H9 (cell line): ENCODE results near the gene ROR1. TPM values are rescaled to one million over a fixed set of nuclear protein-coding genes. Genes with fewer than 3 reads are reported as not detected.

ENCODE experiments used
- DNase-seq: peaks from one replicate; pipeline ENCODE4 v3.0.0-alpha.2; 2017
- H2AFZ ChIP-seq: one replicate; pipeline ENCODE4 v1.6.1; 2013; ENCODE audit warnings: mild to moderate bottlenecking, low read length, control low read depth, moderate library complexity
- H2AK5ac ChIP-seq: 2 replicates; pipeline ENCODE4 v1.6.1; 2013; ENCODE audit warnings: low read length, control low read depth, mixed read lengths; ENCODE audit not compliant: insufficient read length
- H2BK120ac ChIP-seq: one replicate; pipeline ENCODE4 v1.6.1; 2013; ENCODE audit warnings: low read depth, mild to moderate bottlenecking, low read length, control low read depth, inconsistent platforms; ENCODE audit not compliant: poor library complexity, severe bottlenecking
- H2BK12ac ChIP-seq: 2 replicates; pipeline ENCODE4 v1.6.1; 2013; ENCODE audit warnings: low read length, control low read depth, mixed read lengths, low read depth; ENCODE audit not compliant: insufficient read length
- H2BK15ac ChIP-seq: 2 replicates; pipeline ENCODE4 v1.6.1; 2013; ENCODE audit warnings: low read depth, low read length, control low read depth
- H2BK20ac ChIP-seq: one replicate; pipeline ENCODE4 v1.6.1; 2013; ENCODE audit warnings: low read depth, mild to moderate bottlenecking, low read length, control low read depth, inconsistent platforms; ENCODE audit not compliant: poor library complexity, severe bottlenecking
- H2BK5ac ChIP-seq: 2 replicates; pipeline ENCODE4 v1.6.1; 2013; ENCODE audit warnings: low read length, control low read depth, mixed read lengths; ENCODE audit not compliant: insufficient read length
- H3K14ac ChIP-seq: 2 replicates; pipeline ENCODE4 v1.6.1; 2013; ENCODE audit warnings: low read length, control low read depth; ENCODE audit not compliant: insufficient read depth
- H3K18ac ChIP-seq: 2 replicates; pipeline ENCODE4 v1.6.1; 2013; ENCODE audit warnings: low read depth, mild to moderate bottlenecking, mixed read lengths, low read length, control low read depth; ENCODE audit not compliant: insufficient read length
- H3K23ac ChIP-seq: 2 replicates; pipeline ENCODE4 v1.6.1; 2013; ENCODE audit warnings: low read length, control low read depth, mixed read lengths, low read depth; ENCODE audit not compliant: insufficient read length
- H3K23me2 ChIP-seq: 2 replicates; pipeline ENCODE4 v1.6.1; 2013; ENCODE audit warnings: low read depth, mild to moderate bottlenecking, mixed read lengths, low read length, control low read depth; ENCODE audit not compliant: insufficient read length, poor library complexity, severe bottlenecking
- H3K27ac ChIP-seq: 2 replicates; pipeline ENCODE4 v1.5.1; 2013; ENCODE audit warnings: low read length, control low read depth, mixed read lengths, low read depth; ENCODE audit not compliant: insufficient read length
- H3K27me3 ChIP-seq: 2 replicates; pipeline ENCODE4 v1.6.1; 2013; ENCODE audit warnings: low read length, control low read depth, inconsistent platforms; ENCODE audit not compliant: insufficient read depth
- H3K4ac ChIP-seq: 2 replicates; pipeline ENCODE4 v1.6.1; 2013; ENCODE audit warnings: low read depth, mild to moderate bottlenecking, control low read depth, inconsistent platforms, low read length, moderate library complexity
- H3K4me1 ChIP-seq: 2 replicates; pipeline ENCODE4 v1.6.1; 2013; ENCODE audit warnings: low read length, control low read depth, inconsistent platforms; ENCODE audit not compliant: insufficient read depth
- H3K4me2 ChIP-seq: 2 replicates; pipeline ENCODE4 v1.6.1; 2013; ENCODE audit warnings: low read length, control low read depth, mixed read lengths; ENCODE audit not compliant: insufficient read length, insufficient read depth
- H3K56ac ChIP-seq: 2 replicates; pipeline ENCODE4 v1.6.1; 2013; ENCODE audit warnings: low read depth, mild to moderate bottlenecking, mixed read lengths, low read length, control low read depth; ENCODE audit not compliant: insufficient read length
- H3K79me1 ChIP-seq: 2 replicates; pipeline ENCODE4 v1.6.1; 2013; ENCODE audit warnings: low read depth, mild to moderate bottlenecking, moderate library complexity, low read length, control low read depth, inconsistent platforms; ENCODE audit not compliant: insufficient read depth, poor library complexity, severe bottlenecking
- H3K79me2 ChIP-seq: 2 replicates; pipeline ENCODE4 v1.6.1; 2013; ENCODE audit warnings: low read length, control low read depth, inconsistent platforms; ENCODE audit not compliant: insufficient read depth
- H3K9ac ChIP-seq: 2 replicates; pipeline ENCODE4 v1.6.1; 2013; ENCODE audit warnings: low read length, control low read depth, mixed read lengths; ENCODE audit not compliant: insufficient read length; ENCODE audit errors: extremely low read depth
- H3K9me3 ChIP-seq: one replicate; pipeline ENCODE4 v1.6.1; 2013; ENCODE audit warnings: low read depth, low read length, inconsistent platforms; ENCODE audit not compliant: control insufficient read depth
- H3T11ph ChIP-seq: one replicate; pipeline ENCODE4 v1.6.1; 2013; ENCODE audit warnings: mild to moderate bottlenecking, low read length, control low read depth, inconsistent platforms
- H4K20me1 ChIP-seq: one replicate; pipeline ENCODE4 v1.6.1; 2013; ENCODE audit not compliant: control insufficient read depth, insufficient read length, insufficient read depth
- H4K5ac ChIP-seq: 2 replicates; pipeline ENCODE4 v1.6.1; 2013; ENCODE audit warnings: low read depth, mild to moderate bottlenecking, mixed read lengths, low read length, control low read depth; ENCODE audit not compliant: insufficient read length
- H4K8ac ChIP-seq: replicated peaks from 2 replicates; pipeline ENCODE4 v1.6.1; 2013; ENCODE audit warnings: low read length, control low read depth, mixed read lengths, low read depth; ENCODE audit not compliant: insufficient read length
- H4K91ac ChIP-seq: 2 replicates; pipeline ENCODE4 v1.6.1; 2013; ENCODE audit warnings: low read depth, mild to moderate bottlenecking, moderate library complexity, mixed read lengths, low read length, control low read depth; ENCODE audit not compliant: insufficient read length
- H3K27ac Mint-ChIP-seq, 3 experiments: 2 replicates in 2 of 3; 3 replicates in 1 of 3; pipeline ENCODE4 v1.8.0; 2020 to 2021; ENCODE audit warnings: mixed read lengths in 3 of 3, mild to moderate bottlenecking in 1 of 3, moderate library complexity in 1 of 3
- H3K27me3 Mint-ChIP-seq: 2 replicates; pipeline ENCODE4 v1.8.0; 2021; ENCODE audit warnings: low read depth, mild to moderate bottlenecking, moderate library complexity, mixed read lengths
- H3K36me3 Mint-ChIP-seq, 3 experiments: 2 replicates in 2 of 3; 3 replicates in 1 of 3; pipeline ENCODE4 v1.8.0; 2020 to 2021; ENCODE audit warnings: low read depth in 3 of 3, mixed read lengths in 3 of 3; ENCODE audit not compliant: insufficient read depth in 1 of 3
- H3K4me1 Mint-ChIP-seq, 2 experiments: 2 replicates each; pipeline ENCODE4 v1.8.0; 2020; ENCODE audit warnings: mixed read lengths in 2 of 2
- H3K4me3 Mint-ChIP-seq, 2 experiments: 2 replicates in 1 of 2; 3 replicates in 1 of 2; pipeline ENCODE4 v1.8.0; 2020 to 2021; ENCODE audit warnings: mild to moderate bottlenecking in 2 of 2, mixed read lengths in 2 of 2, moderate library complexity in 1 of 2
- H3K9me3 Mint-ChIP-seq, 2 experiments: 2 replicates in 1 of 2; 3 replicates in 1 of 2; pipeline ENCODE4 v1.8.0; 2020; ENCODE audit warnings: mild to moderate bottlenecking in 2 of 2, mixed read lengths in 2 of 2, moderate library complexity in 1 of 2
- CTCF ChIP-seq: fragments of 200-600 bp; sonication (generic); conservative IDR thresholded peaks from 3 replicates; pipeline ENCODE4 v1.8.0; 2021; ENCODE audit warnings: antibody characterized with exemption, mild to moderate bottlenecking
- WGBS: extraction: QIAGEN DNeasy Blood & Tissue Kit; methylation state at CpG from one replicate; pipeline ENCODE4 v1.1.7; 2013; ENCODE audit warnings: missing lambda C conversion rate, low lambda C conversion rate, mixed read lengths; ENCODE audit not compliant: insufficient read length; ENCODE audit errors: extremely low coverage; 5-methylcytosine and 5-hydroxymethylcytosine counted together
- total RNA-seq: library from RNA; stranded (reverse); gene quantifications from 2 replicates; pipeline ENCODE4 v1.2.1, GENCODE V29; 2021

Gene ROR1
- total RNA-seq, 1 experiment from 2014 or later = 75.9 TPM

DNA sequence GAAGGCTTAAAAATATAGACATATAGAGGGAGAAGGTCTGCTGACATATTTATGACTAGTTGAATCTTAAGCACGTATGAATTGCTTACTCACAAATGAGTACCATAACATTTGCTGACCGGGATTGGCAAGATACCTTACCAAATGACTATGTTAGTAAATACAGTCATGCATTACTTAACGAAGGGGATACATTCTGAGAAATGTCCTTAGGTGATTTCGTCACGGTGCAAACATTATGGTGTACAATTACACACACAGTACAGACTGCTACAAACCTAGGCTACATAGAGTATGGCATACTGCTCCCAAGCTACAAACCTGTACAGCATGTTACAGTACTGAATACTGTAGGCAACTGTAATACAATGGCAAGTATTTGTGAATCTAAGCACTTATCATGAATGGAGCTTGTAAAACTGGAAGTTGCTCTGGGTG is 410.2 kb downstream of the ROR1 start:
- Histone ChIP-seq H4K91ac (no peak overlapping the region), H2BK12ac (no peak overlapping the region), H3K4me1 (no peaks in the 10 kb centered on the region), H3K23ac (no peak overlapping the region), H3K79me2 (no peaks in the 10 kb centered on the region), H3K79me1 (no peaks in the 10 kb centered on the region), H3K56ac (no peak overlapping the region), H2AK5ac (no peak overlapping the region), H3T11ph (no peak overlapping the region), H2AFZ (no peak overlapping the region), H3K18ac (no peak overlapping the region), H3K9me3 (no peaks in the 10 kb centered on the region), H3K9ac (no peak overlapping the region), H2BK20ac (no peak overlapping the region), H3K4ac (no peak overlapping the region), H2BK15ac (no peak overlapping the region), H2BK5ac (no peak overlapping the region), H4K20me1 (no peaks in the 10 kb centered on the region), H4K8ac (no peak overlapping the region), H3K27me3 (no peaks in the 10 kb centered on the region), H2BK120ac (no peak overlapping the region), H3K27ac (no peak overlapping the region), H3K23me2 (no peaks in the 10 kb centered on the region), H3K14ac (no peak overlapping the region), H3K4me2 (no peak overlapping the region), H4K5ac (no peak overlapping the region)
- Mint-ChIP-seq H3K4me1 (peaks cover 4 to 15% of the 10 kb centered on the region in 2 experiments), H3K27me3 (peaks cover 2% of the 10 kb centered on the region; the same call in 1 of the 2 replicates), H3K4me3 (no peak overlapping the region), H3K9me3 (no peaks in the 10 kb centered on the region), H3K27ac (peak overlapping the region in 1 of 3 experiments; percentile 90; a peak in 2 of 7 replicates), H3K36me3 (peaks cover 0 to 2% (median 0%) of the 10 kb centered on the region in 3 experiments; a peak in 3 of 7 replicates)
- DNase-seq = no peak
- no peak for TF ChIP-seq CTCF
- no CpG with 5 or more reads among the region's 5 CpGs for WGBS
